Neural cell (in vitro differentiated cells): Measurements from ENCODE around the gene MCRIP1.

Source experiments
- EP300 ChIP-seq: fragments of 450-650 bp; conservative IDR thresholded peaks from 2 replicates; pipeline ENCODE4 v1.6.1; 2014; ENCODE audit warnings: antibody characterized with exemption, mild to moderate bottlenecking, moderate library complexity; ENCODE audit not compliant: poor library complexity, severe bottlenecking
- MXI1 ChIP-seq: fragments of 450-650 bp; conservative IDR thresholded peaks from 2 replicates; pipeline ENCODE4 v1.6.1; 2014; ENCODE audit warnings: antibody characterized with exemption, mild to moderate bottlenecking; ENCODE audit not compliant: poor library complexity, severe bottlenecking
- POLR2AphosphoS5 ChIP-seq: IDR thresholded peaks from 2 replicates; pipeline ENCODE4 v1.6.1; 2012
- RAD21 ChIP-seq: fragments of 450-650 bp; conservative IDR thresholded peaks from 2 replicates; pipeline ENCODE4 v1.6.1; 2014; ENCODE audit warnings: antibody characterized with exemption, mild to moderate bottlenecking, moderate library complexity
- TF ChIP-seq, protein P1 (sequence below): fragments of 450-650 bp; IDR thresholded peaks from 2 replicates; pipeline ENCODE4 v1.5.1; 2014; ENCODE audit warnings: antibody characterized with exemption, mild to moderate bottlenecking, moderate library complexity; ENCODE audit not compliant: poor library complexity, severe bottlenecking

DNA sequence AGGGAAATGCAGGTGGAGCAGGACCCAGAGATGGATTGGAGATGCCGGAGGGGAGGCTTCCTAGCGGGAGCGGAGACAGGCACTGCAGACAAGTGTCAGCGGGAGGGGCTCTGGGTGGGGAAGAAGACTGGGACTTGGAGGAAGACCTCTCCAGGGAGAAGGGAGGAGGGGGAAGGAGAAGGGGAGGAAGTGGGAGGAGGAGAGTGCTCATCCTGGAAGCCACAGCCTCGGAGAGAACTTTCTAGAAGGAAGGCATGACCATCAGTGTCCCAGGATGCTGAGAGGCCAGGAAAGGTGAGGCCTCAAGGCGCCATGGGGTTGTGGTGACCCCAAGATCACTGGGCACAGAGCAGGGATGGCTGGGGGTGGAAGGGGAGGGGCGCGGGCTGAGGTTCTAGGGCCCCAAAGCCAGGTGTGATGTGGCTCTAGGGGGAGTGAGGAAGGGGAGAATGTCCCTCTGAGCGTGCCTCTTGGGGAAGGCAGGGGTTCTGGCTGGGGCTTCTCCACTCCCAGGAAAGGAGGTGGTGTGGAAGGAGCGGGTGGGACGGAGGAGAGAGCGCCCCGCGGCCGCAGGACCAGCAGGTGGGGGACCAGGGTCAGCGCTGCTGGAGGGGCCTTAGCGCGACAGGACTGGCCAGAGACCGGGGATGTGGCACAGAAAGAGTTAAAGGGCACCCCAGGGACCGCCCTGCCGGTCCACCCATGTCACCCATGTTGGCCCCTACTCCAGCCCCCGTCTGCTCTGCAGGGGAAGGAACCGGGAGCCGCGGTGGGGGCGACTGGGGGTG is 30.0 kb downstream of the MCRIP1 start:
- no peak for TF ChIP-seq RAD21
- TF ChIP-seq, protein P1, sequence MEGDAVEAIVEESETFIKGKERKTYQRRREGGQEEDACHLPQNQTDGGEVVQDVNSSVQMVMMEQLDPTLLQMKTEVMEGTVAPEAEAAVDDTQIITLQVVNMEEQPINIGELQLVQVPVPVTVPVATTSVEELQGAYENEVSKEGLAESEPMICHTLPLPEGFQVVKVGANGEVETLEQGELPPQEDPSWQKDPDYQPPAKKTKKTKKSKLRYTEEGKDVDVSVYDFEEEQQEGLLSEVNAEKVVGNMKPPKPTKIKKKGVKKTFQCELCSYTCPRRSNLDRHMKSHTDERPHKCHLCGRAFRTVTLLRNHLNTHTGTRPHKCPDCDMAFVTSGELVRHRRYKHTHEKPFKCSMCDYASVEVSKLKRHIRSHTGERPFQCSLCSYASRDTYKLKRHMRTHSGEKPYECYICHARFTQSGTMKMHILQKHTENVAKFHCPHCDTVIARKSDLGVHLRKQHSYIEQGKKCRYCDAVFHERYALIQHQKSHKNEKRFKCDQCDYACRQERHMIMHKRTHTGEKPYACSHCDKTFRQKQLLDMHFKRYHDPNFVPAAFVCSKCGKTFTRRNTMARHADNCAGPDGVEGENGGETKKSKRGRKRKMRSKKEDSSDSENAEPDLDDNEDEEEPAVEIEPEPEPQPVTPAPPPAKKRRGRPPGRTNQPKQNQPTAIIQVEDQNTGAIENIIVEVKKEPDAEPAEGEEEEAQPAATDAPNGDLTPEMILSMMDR: no peak
- TF ChIP-seq POLR2AphosphoS5: no peak
- TF ChIP-seq EP300: no peak
- TF ChIP-seq MXI1: no peak
